NOMO-1 (cell line): ENCODE data around the gene SRC.

Experiments used
- DNase-seq, 2 experiments: peaks; one replicate each; lab custom pipeline; 2025; ENCODE audit not compliant: unreplicated experiment in 2 of 2; lab: John Stamatoyannopoulos, UW

Gene SRC

DNA sequence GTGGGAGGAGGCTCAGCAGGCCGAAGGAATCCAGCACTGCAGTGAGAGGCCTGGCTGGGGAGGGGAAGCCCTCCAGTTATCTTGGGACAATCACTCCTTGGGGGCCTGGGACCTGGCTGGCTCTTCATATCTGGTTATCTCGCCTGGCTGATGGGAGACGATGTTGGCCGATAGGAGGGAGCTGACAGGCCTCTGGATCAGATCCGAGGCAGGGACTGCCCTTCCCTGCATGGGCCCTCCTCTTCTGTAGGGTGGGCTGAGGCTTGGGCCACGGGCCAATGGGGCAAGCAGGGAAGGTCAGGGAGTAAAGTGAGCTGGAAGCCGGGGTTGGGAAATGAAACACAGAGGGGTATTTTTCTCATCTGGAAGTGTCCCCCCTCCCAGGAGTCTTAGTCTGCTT lies 31.3 kb upstream of the SRC start:
- DNase-seq = no peak

- DNase-seq = no peak
Observed at GRCh38 chr20:37315021-37315451, 30.9 kb upstream of the SRC start.

DNA sequence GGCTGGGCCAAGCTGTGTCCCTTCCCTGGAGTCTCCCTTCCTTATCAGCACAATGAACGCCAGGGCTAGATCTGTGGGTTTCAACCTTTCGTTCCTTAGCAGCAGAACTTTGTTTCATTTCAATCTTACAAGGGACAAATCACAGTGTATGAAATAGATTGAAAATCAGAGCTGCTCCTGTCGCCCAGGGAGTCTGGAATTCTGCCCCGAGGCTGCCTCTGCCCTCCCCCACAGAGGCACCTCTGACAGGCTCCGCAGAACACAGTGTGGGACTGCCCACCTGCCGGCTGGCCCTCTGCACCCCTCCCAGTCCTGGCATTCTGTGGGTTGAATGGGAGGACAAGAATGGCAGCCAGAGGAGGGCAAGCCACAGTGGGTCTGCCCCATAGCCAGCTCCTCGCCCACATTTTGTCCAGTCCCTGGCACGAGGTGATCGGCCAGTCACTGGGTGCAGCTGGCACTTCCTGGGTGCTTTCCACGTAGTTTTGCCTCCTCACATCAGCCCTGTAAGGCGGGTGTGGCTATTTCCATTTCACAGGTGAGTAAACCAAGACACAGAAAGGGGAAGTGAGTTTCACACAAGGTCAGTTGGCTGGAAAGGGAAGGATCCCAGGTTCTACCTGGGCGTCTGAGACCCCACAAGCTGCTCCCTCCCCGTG lies 30.4 kb upstream of the SRC start:
- no peak for DNase-seq

- DNase-seq = peak; percentile 66 to 85
Observed at GRCh38 chr20:37316116-37316774, 29.7 kb upstream of the SRC start.

GRCh38 chr20:37316775-37317170 lies 29.2 kb upstream of the SRC start:
- DNase-seq = no peak

DNA sequence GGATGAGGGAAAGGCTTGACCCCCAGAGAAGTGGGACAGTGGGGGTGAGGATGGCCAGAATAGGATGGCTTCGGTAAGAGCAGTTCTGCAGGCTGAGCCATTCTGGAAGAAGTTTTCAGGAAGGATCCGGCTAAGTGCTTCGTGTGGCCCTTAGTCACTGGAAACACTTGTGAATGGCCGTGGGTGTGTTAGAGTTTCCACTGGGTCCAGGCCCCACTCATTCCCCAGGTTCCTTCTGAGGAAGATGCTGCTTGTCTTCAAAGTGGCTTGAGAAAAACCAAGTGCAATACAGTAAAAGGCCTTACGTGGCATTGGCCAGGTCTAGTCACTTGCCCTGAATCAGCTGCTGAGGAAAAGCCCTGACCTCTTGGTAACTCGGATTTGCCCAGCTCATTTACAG lies 28.6 kb upstream of the SRC start:
- no peak for DNase-seq

DNA sequence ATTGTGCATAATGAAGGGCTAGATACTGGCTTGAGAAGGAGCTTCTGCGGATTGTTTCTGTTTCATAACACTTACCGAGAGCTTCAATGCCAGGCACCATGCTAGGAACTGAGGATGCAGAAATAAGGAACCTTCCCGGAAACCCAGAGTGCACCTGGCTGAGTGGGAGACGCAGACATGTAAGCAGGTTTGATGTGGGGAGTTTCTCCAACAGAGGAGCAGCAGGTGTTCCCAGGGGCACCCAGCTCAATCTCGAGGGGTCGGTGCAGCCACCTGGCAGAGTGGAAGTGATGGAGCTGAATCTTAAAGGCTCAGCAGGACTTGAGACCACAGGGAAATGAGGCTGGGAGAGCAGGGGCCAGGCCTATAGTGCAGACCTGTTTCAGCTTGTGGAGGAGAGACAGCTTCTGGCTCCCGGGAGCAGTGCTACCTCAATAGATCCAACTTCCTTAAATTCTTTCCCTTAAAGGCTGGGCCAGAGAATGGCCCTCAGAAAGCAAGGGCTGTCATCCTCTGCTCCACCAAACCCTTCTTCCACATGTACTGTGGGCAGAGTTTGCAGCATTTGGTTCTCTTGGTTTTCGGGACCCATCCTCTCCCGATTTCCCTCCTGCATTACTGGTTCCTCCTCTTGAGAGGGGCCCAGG lies 27.8 kb upstream of the SRC start:
- no peak for DNase-seq

- DNase-seq = no peak
Observed at GRCh38 chr20:37319151-37319671, 26.7 kb upstream of the SRC start.

- DNase-seq = no peak
Observed at GRCh38 chr20:37323985-37324384, 22.0 kb upstream of the SRC start.

DNA sequence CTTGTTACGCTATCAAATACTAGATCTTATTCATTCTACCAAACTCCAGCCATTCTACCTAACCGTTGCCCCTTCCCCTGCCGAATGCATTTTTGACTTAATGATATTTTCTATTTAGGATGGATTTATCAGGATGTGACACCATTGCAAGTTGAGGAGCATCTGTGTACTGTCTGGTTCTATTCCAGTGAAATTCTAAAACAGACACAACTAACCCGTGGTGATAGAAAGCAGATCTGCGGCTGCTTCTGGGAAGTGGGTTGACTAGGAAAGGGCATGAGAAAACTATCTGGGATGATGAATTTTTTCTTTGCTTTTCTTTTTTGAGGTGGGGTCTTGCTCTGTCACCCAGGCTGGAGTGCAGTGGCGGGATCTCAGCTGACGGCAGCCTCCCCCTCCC lies 20.7 kb upstream of the SRC start:
- no peak for DNase-seq

DNA sequence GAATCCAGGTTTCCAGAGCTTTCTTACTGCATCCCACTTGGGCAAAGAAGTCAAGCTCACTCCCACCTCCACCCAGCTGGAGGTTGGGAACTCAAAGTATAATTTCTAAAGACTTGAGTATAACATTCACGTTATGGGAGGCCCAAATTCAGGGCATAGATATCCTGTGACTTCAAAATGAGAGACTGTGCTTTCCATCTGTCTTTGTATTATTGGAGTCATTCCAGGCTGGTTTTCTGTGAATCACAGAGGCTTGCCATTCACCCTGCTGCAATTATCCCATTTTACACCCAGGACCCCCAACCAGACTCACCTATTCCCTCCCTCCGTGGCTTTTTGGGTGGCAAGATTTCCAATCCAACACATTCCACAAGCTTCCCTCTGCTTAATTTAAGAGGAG lies 19.3 kb upstream of the SRC start:
- DNase-seq = no peak

GRCh38 chr20:37327748-37328147 lies 18.2 kb upstream of the SRC start:
- no peak for DNase-seq

DNA sequence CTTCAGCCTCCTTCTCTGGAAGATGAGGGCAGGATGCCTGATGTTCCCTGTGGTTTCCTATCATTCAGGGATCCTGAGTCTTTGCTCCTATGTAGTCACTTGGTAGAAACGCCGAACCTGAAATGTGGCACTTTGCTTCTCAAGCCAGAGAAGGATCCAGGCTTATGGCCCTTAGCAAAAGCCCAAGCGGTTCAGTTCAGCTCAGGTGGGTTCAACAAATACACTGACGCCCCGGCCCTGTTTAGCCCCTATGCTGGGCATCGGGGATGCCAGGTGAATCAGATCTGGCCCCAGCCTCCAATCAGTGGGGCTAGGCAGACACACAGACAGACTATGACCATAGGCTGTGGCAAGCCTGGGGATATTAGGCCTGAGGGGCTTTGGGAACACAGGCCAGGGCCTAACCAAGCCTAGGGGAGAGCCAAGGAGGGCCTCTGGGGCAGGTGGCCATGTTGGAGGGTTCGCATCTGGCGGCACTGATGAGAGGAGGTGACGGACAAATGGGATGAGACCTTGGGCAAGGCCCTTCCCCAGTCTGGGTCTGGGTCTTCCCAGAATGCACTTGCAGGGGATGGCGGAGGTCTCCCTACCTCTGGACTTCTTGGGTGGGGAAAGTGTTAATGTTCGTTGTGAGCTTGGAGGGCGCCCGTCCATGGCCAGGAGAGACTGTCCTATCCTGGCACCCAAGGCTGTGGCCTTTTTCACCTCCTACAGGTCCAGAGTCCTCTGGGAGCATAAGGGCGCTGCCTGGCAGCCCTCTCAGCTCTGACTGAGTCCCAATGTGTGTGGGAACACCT lies 17.6 kb upstream of the SRC start:
- no peak for DNase-seq

DNA sequence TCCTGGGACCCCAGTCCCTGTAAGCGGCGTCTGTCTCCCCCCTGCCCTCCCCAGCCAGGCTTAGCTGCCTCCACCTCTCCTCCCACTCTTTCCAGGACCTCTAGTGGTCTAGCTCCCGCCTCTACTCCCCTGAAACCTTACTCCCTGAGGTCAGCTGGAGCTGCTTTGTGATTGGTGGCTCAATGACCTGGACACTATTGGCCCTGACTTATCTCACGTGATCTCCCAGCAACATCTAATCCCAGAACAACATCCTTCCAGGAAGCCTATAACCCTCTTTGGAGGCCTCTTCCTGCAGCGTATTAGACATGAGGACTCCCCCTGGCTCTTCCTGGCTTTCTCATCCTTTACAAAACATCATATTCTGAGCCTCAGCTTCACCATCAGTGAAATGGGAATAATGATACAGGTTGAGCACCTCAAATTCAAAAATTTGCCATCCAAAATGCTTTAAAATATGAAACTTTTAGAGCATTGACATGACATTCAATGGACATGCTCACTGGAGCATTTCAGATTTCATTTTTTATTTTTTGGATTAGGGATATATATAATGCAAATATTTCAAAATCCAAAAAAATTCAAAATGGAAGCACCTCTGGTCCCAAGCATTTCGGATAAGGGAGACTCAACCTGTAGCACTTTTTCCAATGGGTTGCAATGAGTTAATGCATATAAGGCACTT lies 16.3 kb upstream of the SRC start:
- no peak for DNase-seq

DNA sequence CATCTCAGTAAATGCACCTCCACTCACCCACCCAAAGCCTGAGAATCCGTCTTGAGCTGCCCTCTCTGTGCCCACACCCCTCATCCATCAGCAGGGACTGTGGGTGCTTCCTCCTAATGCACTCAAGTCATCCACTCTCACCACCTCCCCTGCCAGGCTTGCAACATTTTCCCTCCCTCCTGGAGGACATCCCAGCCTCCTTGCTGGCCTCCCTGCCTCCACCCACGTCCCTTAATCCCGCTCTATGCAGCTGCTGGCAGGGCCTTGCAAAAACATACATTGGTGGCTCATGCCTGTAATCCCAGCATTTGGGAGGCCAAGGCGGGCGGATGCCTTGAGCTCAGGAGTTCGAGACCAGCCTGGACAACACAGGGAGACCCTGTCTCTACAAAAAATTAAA lies 15.6 kb upstream of the SRC start:
- DNase-seq = no peak

DNA sequence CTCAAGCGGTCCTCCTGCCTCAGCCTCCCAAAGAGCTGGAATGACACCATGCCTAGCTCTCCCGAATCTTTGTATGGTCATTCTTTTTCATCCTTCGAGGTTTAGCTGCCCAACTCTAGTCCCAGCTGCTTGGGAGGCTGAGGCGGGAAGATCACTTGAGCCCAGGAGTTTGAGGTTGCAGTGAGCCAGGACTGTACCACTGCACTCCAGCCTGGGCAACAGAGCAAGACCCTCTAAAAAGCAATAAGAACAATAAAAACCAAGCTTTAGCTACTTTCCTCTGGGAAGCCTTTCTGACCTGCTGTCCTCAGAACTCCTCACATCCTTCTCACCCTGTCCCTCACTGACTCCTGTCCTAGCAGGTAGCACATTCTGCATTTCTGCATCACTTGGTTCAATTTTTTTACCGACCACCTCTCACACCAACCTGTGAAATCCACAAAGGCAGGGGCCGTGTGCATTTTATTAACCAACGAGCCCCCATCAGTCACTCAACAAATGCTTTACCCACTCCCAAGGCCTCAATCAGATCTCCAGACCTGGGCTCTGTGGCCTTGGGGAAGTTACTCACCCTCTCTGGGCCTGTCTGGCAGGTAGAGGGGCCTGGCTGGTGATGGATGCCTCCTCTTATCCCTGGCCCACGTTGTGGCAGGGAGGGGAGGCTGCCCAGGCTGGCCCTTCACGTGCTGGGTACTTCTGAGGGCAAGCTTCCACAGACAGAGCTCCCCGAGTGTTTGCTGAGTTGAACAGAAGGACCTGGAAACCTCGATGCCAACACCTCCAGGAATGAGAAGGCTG lies 14.7 kb upstream of the SRC start:
- DNase-seq = no peak

- no peak for DNase-seq
Observed at GRCh38 chr20:37333130-37333847, 12.7 kb upstream of the SRC start.

GRCh38 chr20:37333848-37334318 lies 12.1 kb upstream of the SRC start:
- no peak for DNase-seq

- DNase-seq = no peak
Observed at GRCh38 chr20:37334450-37334849, 11.5 kb upstream of the SRC start.
